GM19452 (cell line): ENCODE measurements around the gene PTCD3.

Experiments used
- ATAC-seq: cut with Tn5 transposase; IDR thresholded peaks from one replicate; pipeline ENCODE4 v1.9.1; 2021; ENCODE audit not compliant: unreplicated experiment

Gene PTCD3

DNA sequence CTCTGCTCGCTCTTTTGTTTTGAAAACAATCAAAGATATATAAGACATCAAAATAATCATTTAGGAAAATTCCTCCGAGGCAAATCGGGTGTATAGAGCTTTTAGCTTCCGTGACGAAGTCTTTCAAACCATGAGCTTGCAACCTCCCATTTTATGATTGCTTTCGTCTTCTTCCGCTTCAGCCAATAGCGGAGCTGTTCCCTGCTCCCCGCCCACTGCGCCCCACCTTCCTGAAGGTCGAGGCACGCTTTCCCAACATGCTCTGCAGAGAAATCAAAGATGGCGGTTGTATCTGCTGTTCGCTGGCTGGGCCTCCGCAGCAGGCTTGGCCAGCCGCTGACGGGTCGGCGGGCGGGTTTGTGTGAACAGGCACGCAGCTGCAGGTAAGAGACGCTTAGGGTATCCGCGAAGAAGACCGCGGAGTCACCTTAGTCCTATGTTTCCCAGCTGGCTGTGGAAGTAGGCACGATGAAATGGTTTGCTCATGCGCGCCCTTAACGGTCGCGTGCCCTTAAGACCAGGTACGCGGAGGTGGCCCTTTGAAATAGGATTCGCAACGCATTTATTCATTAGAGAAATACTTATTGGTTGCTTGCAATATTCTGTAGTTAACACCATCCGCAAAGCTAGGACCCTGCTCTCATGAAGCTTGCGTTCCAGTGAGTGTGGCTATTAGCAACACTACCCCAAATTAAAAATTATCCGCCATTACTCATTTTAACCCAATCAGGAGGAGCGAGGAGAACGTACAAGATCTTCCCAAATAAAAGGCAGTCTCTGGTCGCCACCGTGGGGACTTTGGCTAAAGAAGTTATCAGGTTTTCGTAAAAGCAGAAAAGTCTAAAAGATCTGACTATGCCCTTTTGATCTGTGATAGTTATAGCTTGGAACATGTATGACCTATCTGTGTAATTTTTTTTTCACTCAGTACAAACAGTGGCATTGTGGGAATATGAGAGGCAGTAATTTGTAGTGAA, at the start of gene PTCD3:
TSS of gene PTCD3 (plus strand) at position 267 of the 977 bp plus-strand sequence. CDS start at position 280, 13 bp downstream.
- peak; percentile 87 for ATAC-seq

DNA sequence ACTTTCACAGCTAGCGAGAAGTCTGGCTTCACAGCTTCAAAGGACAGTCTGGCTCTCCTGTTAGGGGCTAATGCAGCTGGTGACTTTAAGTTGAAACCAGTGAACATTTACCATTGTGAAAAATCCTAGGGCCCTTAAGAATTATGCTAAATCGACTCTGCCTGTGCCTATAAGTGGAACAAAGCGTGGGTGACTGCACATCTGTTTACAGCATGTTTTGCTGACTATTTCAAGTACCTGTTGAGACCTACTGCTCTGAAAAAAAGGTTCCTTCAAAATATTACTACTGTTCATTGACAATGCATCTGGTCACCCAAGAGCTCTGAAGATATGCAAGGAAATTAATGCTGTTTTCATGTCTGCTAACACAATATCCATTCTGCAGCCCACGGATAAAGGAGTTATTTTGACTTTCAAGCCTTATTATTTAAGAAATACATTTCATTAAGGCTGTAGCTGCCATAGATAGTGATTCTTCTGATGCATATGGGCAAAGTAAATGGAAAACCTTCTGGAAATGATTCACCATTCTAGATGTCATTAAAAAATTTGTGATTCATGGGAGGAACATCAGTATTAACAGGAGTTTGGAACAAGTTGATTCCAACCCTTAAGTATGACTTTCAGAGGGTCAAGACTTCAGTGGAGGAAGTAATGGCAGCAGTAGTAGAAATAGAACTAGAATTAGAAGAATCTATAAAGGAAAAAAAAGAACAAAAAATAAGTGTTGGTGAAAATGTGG, 49.3 kb upstream of the PTCD3 start:
- no peak for ATAC-seq

DNA sequence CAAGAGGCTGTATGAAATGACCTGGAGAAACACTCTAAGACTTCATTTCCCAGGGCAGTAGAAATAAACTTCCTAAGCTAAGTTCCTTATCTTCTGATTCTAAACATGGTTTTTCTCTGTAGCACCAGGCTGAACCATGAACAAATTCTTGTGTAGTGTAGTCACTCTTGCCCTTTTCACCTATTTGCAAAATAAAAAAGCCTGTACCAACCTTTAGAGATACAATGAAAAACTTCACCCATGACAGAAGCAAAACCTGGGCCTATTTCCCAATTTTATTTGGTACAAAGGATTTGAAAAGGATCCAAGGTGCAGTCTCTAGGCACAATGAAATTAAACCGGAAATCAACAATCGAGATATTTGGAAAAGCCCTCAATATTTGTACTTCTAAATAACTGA, 44.0 kb upstream of the PTCD3 start:
- no peak for ATAC-seq

DNA sequence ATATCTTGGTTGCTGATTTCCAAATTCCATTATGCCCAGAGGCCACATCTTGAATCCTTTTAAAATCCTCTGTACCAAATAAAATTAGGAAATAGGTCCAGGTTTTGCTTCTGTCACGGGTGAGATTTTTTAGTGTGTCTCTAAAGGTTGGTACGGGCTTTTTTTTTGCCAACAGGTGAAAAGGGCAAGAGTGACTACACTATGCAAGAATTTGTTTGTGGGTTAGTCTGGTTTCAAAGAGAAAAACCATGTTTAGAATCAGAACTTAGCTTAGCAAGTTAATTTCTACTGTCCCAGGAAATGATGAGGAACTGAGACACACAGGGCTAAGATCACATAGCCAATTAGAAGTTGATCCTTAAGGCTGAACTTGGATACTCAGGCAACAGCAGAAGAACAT, 42.0 kb upstream of the PTCD3 start:
- no peak for ATAC-seq

DNA sequence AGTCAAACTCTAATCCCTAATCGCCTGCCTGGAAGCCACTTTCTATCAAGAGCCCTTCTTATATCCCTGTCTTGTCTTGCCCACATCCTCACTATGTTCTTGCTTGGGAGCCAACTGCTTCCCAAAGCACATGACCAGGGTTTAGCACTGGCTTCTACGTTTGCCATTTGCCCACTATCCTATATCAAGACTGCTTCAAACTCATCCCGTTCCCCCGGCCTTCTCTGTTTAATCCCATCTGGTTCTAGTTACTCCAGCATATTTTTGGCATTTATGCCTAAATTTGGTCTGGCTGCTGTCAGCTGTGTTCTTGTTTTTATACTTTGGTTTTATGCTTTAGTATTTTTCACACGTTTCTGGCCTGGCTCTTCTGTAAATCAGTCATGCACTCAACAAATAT, 40.5 kb upstream of the PTCD3 start:
- ATAC-seq = no peak

DNA sequence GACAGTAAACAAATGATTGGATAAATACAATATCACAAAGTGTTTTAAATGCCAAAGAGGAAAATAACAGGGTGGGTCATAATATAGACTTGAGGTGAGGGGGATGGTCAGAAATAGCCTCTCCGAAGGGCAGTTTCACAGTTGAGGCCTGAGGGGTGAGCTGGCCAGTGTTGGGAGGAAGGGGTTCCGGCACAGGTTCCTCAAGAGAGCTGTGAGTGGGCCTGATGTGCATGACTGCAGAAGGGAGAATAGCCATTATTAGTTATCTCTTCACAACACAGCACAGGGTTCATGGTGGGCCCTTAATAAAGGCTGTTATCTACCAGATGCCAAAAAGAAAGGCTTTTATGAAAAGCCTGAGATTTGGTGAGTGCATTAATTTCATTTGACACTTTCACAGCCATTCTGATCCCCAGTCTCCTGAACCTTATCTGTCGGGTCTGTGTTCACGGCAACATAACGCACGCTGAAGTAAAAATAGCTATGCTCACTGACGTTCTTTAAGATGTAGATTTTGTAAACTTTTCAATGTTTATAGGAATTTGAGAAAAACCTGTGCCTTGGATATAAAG, 39.9 kb upstream of the PTCD3 start:
- no peak for ATAC-seq

DNA sequence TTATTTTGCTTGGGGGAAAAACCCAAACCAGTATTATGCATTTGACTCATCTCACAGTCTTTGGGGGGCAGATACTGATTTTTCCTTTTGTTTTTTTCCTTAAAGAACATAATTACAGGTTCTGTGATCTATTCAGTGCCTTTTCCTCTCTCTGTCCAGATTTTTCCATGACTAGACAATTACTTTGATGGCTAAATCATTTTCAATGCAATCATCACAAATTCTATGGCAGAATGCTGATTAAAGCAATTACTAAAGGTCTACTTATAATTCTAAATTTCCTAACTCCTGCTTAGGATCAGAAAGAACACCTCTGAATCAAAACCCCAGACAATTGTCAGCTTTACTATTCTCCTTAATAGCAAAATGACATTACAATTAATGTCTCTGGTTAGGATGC, 39.1 kb upstream of the PTCD3 start:
- ATAC-seq = no peak

DNA sequence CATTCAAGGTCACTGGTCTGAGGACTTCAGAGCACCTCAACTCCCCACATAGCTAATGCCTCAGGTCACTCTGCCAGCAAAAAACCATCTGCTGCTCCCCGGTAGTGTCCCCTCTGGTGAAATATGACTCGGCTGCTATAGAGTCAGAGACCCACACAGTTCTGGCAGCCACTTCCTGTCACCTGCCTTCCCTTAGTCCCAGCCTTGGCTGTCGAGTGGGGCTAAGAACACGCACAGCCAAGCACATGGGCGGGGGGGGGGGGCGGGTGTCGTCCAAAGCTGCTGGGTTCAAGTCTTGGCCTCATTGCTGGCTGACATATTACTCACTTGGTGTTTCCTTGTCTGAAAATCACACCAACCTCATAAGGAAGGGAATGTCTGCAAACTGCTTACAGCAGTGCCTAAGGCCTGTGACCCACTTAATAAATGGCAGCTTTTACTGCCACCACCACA, 37.9 kb upstream of the PTCD3 start:
- no peak for ATAC-seq

DNA sequence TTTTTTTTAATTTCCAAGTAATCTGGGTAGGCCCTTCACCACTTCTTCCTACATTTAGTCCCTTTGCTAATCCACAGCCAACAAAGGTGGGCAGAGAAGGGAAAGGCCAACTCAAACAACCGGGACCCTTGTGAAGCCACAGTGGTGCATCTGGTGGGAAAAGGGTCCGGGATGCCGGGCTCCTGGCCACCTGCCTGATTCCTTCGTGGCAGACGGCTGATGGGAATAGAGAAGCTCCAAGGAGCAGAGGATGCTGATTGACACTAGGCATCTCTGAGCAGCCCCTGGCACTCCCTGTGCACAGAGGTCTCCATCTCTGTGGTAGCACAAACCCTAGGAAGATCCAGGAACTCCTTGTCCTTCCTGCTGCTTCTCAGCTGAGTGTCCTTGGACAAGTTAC, 37.4 kb upstream of the PTCD3 start:
- ATAC-seq = no peak

DNA sequence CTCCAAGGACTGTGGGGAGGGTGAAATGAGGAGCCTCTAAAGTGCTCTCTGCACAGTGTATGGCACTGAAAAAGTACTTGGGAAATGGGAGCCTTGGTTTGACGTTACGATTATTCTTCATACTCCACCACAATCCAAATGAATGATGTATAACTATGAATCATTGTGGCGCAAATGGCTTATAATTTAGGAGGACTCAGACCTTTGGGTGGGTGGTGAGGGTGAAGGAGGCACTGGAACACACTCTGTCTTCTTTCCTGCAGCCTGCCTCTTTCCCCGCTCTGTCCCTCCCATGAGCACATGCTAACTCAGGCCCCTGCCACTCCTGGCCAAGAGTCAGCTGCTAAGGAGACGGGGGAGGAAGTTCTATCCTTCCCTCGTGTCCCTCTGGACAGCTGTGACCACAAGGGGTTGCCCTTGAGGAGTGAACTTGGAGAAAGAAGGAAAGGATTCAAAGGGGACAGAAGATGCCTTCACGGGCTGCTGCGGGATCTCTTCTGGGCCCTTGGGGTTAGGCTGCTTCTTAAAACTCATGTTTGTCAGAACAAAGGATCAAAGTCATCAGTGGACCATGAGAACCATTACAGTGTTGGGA, 36.8 kb upstream of the PTCD3 start:
- ATAC-seq = no peak

DNA sequence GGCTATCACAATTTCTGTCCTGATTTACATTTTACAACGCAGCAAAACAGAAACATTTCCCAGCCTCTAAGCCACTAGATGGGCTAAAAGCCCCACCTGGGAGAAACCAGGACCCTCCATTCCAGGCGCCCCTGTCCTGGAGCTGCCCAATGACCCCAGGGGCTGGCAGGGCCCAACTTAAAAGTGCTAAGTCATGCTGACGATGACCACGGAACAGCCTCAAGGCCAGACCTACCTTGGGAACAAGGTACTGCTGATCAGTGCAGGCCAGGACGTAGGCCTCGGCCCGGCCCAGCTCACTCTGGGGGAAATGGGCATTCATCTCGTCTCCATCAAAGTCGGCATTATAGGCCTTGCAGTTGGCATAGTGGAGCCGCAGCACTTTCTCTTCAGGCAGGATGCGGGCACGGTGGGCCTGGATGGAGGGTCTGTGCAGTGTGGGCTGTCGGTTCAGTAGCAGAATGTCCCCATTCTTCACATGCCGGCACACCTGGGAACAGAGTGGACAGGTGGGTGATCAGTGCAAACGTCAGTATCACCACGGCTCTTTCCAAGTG, 36.2 kb upstream of the PTCD3 start:
- no peak for ATAC-seq

DNA sequence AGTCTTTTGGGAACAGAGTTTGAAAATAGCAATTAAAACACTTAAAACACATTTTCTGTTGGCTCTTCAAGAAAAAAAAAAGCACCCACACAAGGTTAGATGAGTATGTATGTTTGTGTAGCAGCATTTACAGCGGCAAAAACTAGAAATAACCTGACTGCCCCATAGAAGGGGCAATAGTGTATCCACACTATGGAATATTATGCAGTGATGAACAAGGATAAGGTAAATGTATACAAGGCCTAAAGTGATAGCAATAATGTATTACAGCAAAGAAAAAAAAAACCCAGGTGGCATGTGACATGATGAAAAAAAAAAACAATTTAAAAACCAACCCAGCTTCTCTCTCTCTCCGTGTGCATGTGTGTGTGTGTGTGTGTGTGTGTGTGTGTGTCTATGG, 35.2 kb upstream of the PTCD3 start:
- ATAC-seq = no peak

DNA sequence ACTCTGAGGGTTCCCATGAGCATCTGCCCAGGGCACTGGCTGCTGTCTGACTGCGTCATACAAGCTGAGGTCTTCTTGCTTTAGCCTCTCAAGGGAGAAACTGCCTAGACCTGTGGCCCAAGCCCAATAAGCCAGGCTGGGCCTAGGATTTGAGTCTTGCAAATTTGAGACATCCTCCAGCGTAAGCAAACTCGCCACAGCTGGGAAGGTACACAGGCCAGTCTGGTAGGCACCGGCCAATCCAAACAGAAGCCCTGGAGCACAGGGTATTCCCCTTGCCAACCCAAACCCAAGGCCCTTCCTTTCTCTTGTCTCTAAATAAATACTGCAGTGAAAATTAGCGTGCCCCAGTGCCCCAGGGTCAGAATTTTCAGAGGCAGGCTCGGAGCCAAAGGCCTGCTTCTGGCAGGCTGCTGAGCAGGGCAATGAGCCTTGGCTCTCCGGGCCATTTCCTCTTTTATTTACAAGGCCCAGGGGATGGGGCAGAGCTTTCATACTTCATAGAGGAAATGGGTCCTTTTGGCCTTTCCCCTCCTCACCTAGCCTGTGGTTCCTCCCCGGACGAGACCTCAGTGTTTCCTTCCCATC, 33.7 kb upstream of the PTCD3 start:
- ATAC-seq = peak; percentile 77

DNA sequence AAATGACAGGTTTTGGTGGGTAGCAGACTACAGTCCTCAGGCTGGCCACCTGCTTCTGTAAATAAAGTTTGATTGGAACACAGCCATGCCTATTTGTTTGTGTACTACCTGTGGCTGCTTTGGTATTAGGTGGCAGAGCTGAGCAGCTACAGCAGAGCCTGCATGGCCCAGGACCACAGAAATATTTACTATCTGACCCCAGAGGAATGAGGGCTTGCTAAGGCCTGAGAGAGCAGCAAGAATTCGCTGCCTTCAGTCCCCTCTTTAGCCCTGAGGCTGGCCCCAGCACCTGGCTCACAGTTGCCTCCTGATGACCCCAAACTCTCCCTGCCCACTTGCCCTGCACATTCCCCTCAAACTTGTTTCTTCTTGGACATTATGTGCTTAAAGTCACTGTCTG, 32.8 kb upstream of the PTCD3 start:
- ATAC-seq = no peak

DNA sequence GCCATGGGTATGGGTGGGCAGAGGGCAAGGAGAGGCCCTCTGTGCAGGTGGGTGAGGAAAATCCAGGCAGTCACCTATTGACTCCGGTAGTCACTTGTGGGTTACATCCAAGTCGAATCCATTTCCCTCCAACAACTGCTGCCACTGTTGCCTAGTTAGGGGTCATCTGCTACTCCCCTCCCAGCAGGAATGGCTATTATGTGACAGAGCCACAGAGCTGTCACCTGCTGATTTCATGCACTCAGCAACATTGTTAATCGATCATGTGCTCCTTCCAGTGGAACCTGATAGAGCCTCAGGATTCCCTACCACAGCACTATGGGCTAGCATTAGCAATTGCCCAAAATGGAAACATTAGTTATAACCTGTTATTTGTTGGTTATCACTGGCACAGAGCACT, 31.8 kb upstream of the PTCD3 start:
- no peak for ATAC-seq

DNA sequence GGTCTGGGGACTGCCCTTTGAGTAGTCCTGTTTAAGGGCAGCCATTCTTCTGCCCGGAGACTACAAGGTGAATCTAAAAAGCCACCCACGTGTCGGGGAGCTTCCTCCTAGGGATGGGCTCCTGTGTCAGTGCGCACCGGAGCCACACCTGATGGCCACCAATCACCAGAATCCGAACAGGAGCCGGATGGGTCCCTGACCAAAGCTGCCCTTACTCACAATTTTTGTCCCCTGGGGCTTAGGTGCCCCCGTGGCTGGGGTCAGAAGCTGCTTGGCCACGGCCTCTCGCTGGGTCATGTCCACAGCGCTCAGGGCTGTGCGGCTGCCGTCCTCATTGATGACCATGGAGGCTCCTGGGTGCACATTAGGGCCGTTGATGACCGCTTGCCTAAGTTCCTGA, 31.2 kb upstream of the PTCD3 start:
- no peak for ATAC-seq

DNA sequence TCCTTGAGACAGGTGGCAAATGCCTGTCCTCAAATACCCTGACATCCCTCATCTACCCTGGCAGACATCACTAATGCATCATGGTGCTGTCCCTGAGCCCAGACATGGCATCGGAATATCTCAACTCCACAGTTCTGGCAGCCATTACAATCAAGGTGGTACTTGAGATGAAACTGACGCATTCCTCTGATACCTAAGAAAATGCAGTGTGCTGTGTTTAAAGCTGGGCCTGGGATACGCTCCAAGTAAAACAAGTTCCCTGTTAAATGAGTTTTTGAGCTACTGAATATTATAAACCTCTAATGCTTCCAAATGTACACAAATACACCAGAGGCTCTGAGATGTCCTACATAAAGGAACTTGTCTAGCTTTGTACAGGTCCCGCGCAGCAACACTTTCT, 30.1 kb upstream of the PTCD3 start:
- ATAC-seq = no peak

DNA sequence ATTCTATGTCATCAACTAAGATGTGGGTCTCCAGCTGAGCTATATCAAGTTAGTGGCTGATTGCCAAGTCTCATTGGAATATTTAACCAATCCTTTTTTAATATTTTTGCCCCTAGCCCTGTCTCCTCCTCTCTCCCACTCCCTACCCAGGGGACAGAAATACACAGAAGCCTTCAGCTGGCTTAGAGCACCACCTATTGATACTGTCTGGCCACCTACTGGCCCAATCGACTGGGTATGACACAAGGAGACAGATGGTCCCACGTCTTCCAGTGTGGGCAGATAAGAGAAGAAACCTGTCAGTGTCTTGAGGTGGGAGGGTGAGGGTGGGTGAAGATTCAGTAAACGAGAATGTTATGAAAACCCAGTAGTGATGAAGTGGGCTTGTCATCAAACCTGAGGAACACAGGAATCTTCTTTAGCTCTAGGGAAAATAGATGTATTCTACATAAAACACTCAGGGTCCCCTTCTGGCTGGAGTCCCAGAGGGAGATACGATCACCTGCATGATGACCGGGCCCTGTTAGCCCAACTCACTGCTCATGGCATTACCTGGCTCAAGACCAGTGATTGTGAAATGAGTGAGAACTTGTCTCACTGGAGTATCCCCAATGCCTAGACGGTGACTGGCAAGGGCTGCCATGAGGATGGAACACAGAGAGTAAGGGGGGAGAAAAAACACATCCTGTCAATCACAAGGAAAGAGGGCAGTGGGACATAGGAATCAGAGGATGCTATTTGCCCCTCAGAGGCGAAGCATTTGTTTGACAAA, 27.1 kb upstream of the PTCD3 start:
- ATAC-seq = no peak

DNA sequence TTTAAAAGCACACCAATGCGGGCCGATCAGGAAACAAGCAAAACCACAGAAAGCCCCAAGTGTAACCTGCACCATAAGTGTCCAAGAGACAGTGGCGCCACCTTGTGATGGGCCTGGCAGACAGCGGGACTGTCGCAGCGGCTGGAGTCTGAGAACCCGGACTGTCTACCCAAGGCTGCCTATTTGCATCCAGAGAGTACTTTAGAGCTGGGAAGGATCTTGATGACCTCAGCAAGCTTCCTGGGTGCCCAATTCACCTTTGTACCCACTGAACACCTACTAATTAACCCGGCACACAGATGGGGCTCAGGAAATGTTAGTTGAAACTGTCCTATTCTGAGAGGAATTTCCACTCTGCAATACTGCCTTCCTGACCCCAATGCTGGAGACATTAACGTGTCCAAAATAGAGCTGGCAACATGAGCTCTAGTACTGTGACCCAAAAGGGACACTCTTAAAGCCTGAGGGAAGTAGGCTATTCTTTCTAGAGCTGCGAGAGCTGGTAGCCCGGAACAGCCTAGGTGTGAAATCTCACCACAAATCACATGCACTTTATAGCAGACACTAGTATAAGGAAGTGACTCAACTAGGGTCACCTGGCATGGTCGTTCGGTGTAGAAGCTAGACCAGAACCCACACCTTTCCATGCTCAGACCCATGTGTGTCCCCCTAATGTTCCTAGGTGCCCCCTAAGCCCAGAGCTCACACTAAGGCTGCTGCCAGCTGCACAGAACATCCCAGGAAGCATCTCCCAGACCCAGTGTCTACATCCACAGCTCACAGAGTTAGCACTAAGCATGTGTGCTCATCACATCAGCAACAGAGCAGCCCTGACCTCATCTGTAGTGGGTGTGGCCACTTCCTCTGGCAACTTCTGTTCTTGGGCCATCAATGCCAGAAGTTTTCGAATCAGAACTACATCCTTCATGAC, 25.8 kb upstream of the PTCD3 start:
- peak; percentile 73 for ATAC-seq
